ENCODE data around the gene ANKRD30A. TPM values are rescaled to one million over a fixed set of nuclear protein-coding genes. Genes with fewer than 3 reads are reported as not detected.

The ANKRD30A gene
- total RNA-seq, 4 donors from 2014 or later = 0.66 to 3.0 (median 1.3) TPM

DNA sequence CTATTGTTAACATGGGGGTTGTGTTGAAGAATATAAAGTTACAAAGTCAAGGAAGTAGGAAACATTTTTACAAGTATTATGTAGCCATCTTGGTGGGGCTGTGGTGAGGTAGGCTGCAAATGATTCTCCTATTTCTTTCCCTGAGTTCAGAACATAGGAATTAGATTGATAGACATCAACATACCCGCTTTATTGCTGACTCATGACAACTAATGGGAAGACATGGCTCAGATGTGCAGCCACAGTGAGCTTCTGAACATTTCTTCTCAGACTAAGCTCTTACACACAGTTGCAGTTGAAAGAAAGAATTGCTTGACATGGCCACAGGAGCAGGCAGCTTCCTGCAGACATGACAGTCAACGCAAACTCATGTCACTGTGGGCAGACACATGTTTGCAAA, 110.7 kb downstream of the ANKRD30A start:
- no peak for TF ChIP-seq CTCF (IDR thresholded peaks at IDR 0.05; ENCODE audit: low read depth)

- no peak for TF ChIP-seq CTCF (IDR thresholded peaks at IDR 0.05; ENCODE audit: low read depth)
Observed at GRCh38 chr10:37240223-37240622, 114.8 kb downstream of the ANKRD30A start.

DNA sequence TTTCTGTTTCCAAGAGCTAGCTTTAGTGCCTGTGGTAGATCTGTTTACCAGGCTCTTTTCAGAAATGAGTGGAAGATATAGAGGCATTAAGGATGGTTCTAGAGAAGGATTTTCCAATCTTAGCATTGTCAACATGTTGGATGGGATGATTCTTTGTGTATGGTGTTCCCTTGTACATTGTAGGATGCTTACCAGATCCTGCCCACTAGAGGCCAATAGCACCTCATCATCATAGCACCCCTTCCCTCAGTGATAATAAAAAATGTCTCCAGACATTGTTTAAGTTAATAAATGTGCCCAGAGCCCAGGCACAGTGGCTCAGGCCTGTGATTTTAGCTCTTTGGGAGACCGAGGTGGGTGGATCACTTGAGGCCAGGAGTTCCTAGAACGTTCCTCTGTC, 121.2 kb downstream of the ANKRD30A start:
- TF ChIP-seq CTCF (IDR thresholded peaks at IDR 0.05; ENCODE audit: low read depth) = no peak

- no peak for TF ChIP-seq CTCF (IDR thresholded peaks at IDR 0.05; ENCODE audit: low read depth)
Observed at GRCh38 chr10:37263304-37263703, 137.9 kb downstream of the ANKRD30A start.

- TF ChIP-seq CTCF (IDR thresholded peaks at IDR 0.05; ENCODE audit: low read depth) = no peak
Observed at GRCh38 chr10:37268266-37268665, 142.9 kb downstream of the ANKRD30A start.

GRCh38 chr10:37269554-37270256, 144.3 kb downstream of the ANKRD30A start:
- no peak for TF ChIP-seq CTCF (IDR thresholded peaks at IDR 0.05; ENCODE audit: low read depth)

- TF ChIP-seq CTCF (IDR thresholded peaks at IDR 0.05; ENCODE audit: low read depth) = no peak
Observed at GRCh38 chr10:37275216-37275777, 149.9 kb downstream of the ANKRD30A start.
